ENCODE results near the gene FOXRED2.
"Not testable (repeated sequence)": the region's sequence is repeated elsewhere in the genome, so short reads cannot be mapped to it uniquely, and the experiment has no call there.

FOXRED2 gene

GRCh38 chr22:36532466-36532865, 25.6 kb upstream of the FOXRED2 start:
- no peaks in the 10 kb centered on the region for H3K9me3 Mint-ChIP-seq
- DNase-seq (ENCODE audit: low spot score in 2 of 2) (no peak), ATAC-seq (no peak)

GRCh38 chr22:36528795-36529751, 22.2 kb upstream of the FOXRED2 start, which contains the start of gene EIF3D:
Gene EIF3D (minus strand): TSS chr22:36529166. CDS start chr22:36526121, 3,045 bp downstream.
- H3K27ac Mint-ChIP-seq = peak within 1 kb of the TSS; percentile 97
- peaks cover 62% of the 10 kb centered on the region for H3K36me3 Mint-ChIP-seq
- no peaks in the 10 kb centered on the region for H3K9me3 Mint-ChIP-seq
- H3K4me1 Mint-ChIP-seq = peaks cover 20% of the 10 kb centered on the region
- ATAC-seq (peak; percentile 97), DNase-seq (ENCODE audit: low spot score in 2 of 2) (peak; percentile 96 to 100)
- peak within 1 kb of the TSS; percentile 88 for H3K4me3 Mint-ChIP-seq

More at GRCh38 chr22:36532466-36532865, 25.6 kb upstream of the FOXRED2 start:
- Mint-ChIP-seq H3K4me1 (peaks cover 4% of the 10 kb centered on the region), H3K36me3 (peaks cover 28% of the 10 kb centered on the region), H3K4me3 (no peak overlapping the region), H3K27ac (no peak overlapping the region)

- DNase-seq (ENCODE audit: low spot score in 2 of 2) (no peak), ATAC-seq (no peak)
- Mint-ChIP-seq H3K27ac (peak overlapping the region; percentile 97), H3K9me3 (no peaks in the 10 kb centered on the region), H3K4me1 (peaks cover 20% of the 10 kb centered on the region), H3K36me3 (peaks cover 69% of the 10 kb centered on the region), H3K4me3 (peak overlapping the region; percentile 88)
Measured at GRCh38 chr22:36528341-36528740, 21.5 kb upstream of the FOXRED2 start.

GRCh38 chr22:36522662-36523061, 15.8 kb upstream of the FOXRED2 start:
- Mint-ChIP-seq H3K36me3 (peaks cover 100% of the 10 kb centered on the region), H3K27ac (no peak overlapping the region), H3K9me3 (no peaks in the 10 kb centered on the region), H3K4me3 (no peak overlapping the region), H3K4me1 (peaks cover 17% of the 10 kb centered on the region)
- DNase-seq (ENCODE audit: low spot score in 2 of 2) (no peak), ATAC-seq (no peak)

GRCh38 chr22:36520423-36520822, 13.6 kb upstream of the FOXRED2 start:
- Mint-ChIP-seq H3K27ac (peak overlapping the region; percentile 43), H3K36me3 (peaks cover 100% of the 10 kb centered on the region), H3K4me3 (no peak overlapping the region), H3K9me3 (no peaks in the 10 kb centered on the region), H3K4me1 (no peaks in the 10 kb centered on the region)
- ATAC-seq = no peak
- no peak for DNase-seq (ENCODE audit: low spot score in 2 of 2)

GRCh38 chr22:36519906-36520305, 13.1 kb upstream of the FOXRED2 start:
- not testable (repeated sequence) for DNase-seq (ENCODE audit: low spot score in 2 of 2); H3K27ac Mint-ChIP-seq; H3K4me1 Mint-ChIP-seq; H3K4me3 Mint-ChIP-seq; H3K9me3 Mint-ChIP-seq; ATAC-seq
- peaks cover 100% of the 10 kb centered on the region for H3K36me3 Mint-ChIP-seq

GRCh38 chr22:36514766-36515165, 7.9 kb upstream of the FOXRED2 start:
- Mint-ChIP-seq H3K27ac (no peak overlapping the region), H3K36me3 (peaks cover 100% of the 10 kb centered on the region)

GRCh38 chr22:36512991-36513390, 6.2 kb upstream of the FOXRED2 start:
- peaks cover 85% of the 10 kb centered on the region for H3K36me3 Mint-ChIP-seq
- no peaks in the 10 kb centered on the region for H3K9me3 Mint-ChIP-seq
- peaks cover 17% of the 10 kb centered on the region for H3K4me1 Mint-ChIP-seq
- no peak for DNase-seq (ENCODE audit: low spot score in 2 of 2)
- H3K4me3 Mint-ChIP-seq = no peak overlapping the region
- H3K27ac Mint-ChIP-seq = no peak overlapping the region
- ATAC-seq = no peak

More at GRCh38 chr22:36514766-36515165, 7.9 kb upstream of the FOXRED2 start:
- no peak overlapping the region for H3K4me3 Mint-ChIP-seq
- no peaks in the 10 kb centered on the region for H3K9me3 Mint-ChIP-seq
- ATAC-seq (no peak), DNase-seq (ENCODE audit: low spot score in 2 of 2) (no peak)
- H3K4me1 Mint-ChIP-seq = peaks cover 17% of the 10 kb centered on the region

GRCh38 chr22:36512333-36512732, 5.5 kb upstream of the FOXRED2 start:
- peaks cover 78% of the 10 kb centered on the region for H3K36me3 Mint-ChIP-seq
- H3K27ac Mint-ChIP-seq = no peak overlapping the region
- ATAC-seq = no peak
- H3K9me3 Mint-ChIP-seq = no peaks in the 10 kb centered on the region
- peaks cover 21% of the 10 kb centered on the region for H3K4me1 Mint-ChIP-seq
- no peak overlapping the region for H3K4me3 Mint-ChIP-seq
- no peak for DNase-seq (ENCODE audit: low spot score in 2 of 2)

- Mint-ChIP-seq H3K9me3 (no peaks in the 10 kb centered on the region), H3K4me3 (no peak overlapping the region), H3K27ac (peak overlapping the region; percentile 77), H3K4me1 (peaks cover 24% of the 10 kb centered on the region), H3K36me3 (peaks cover 67% of the 10 kb centered on the region)
- DNase-seq (ENCODE audit: low spot score in 2 of 2) = peak in 1 of 2 donors; percentile 58
- no peak for ATAC-seq
Measured at GRCh38 chr22:36510966-36511881, 4.4 kb upstream of the FOXRED2 start.

GRCh38 chr22:36510384-36510783, 3.5 kb upstream of the FOXRED2 start:
- Mint-ChIP-seq H3K4me3 (no peak overlapping the region), H3K27ac (peak overlapping the region; percentile 77), H3K36me3 (peaks cover 62% of the 10 kb centered on the region), H3K4me1 (peaks cover 24% of the 10 kb centered on the region), H3K9me3 (no peaks in the 10 kb centered on the region)
- DNase-seq (ENCODE audit: low spot score in 2 of 2) = no peak
- ATAC-seq = no peak

- no peak for ATAC-seq
- no peak for DNase-seq (ENCODE audit: low spot score in 2 of 2)
- no peak overlapping the region for H3K27ac Mint-ChIP-seq
- H3K4me1 Mint-ChIP-seq = peaks cover 21% of the 10 kb centered on the region
- no peaks in the 10 kb centered on the region for H3K9me3 Mint-ChIP-seq
- peaks cover 38% of the 10 kb centered on the region for H3K36me3 Mint-ChIP-seq
- peak overlapping the region; percentile 64 for H3K4me3 Mint-ChIP-seq
Measured at GRCh38 chr22:36507518-36508010, 724 bp upstream of the FOXRED2 start.

GRCh38 chr22:36505998-36506635, 723 bp downstream of the FOXRED2 start:
- Mint-ChIP-seq H3K27ac (no peak overlapping the region), H3K4me3 (peak overlapping the region; percentile 64), H3K4me1 (peaks cover 9% of the 10 kb centered on the region), H3K9me3 (no peaks in the 10 kb centered on the region), H3K36me3 (peaks cover 23% of the 10 kb centered on the region)
- ATAC-seq (no peak), DNase-seq (ENCODE audit: low spot score in 2 of 2) (no peak)

- Mint-ChIP-seq H3K4me3 (no peak overlapping the region), H3K27ac (peak overlapping the region; percentile 43), H3K9me3 (no peaks in the 10 kb centered on the region), H3K36me3 (no peaks in the 10 kb centered on the region), H3K4me1 (no peaks in the 10 kb centered on the region)
- no peak for ATAC-seq
- no peak for DNase-seq (ENCODE audit: low spot score in 2 of 2)
Measured at GRCh38 chr22:36497910-36498665, 8.8 kb downstream of the FOXRED2 start.
